HG02943 (cell line): Measurements from ENCODE around the gene DNM1.
A peak's percentile ranks its signal among the peaks of the same experiment; 100 is the strongest.

Source experiments
- ATAC-seq: cut with Tn5 transposase; IDR thresholded peaks from one replicate; pipeline ENCODE4 v1.9.1; 2021; ENCODE audit warnings: mild to moderate bottlenecking, low read depth, moderate library complexity; ENCODE audit not compliant: unreplicated experiment

Gene DNM1

GRCh38 chr9:128203707-128204551, 750 bp downstream of the DNM1 start:
- ATAC-seq: no peak

GRCh38 chr9:128204858-128205257, 1.7 kb downstream of the DNM1 start:
- ATAC-seq: no peak

GRCh38 chr9:128205296-128205944, 2.2 kb downstream of the DNM1 start:
- ATAC-seq: no peak

- no peak for ATAC-seq
Measured at GRCh38 chr9:128206484-128206883, 3.3 kb downstream of the DNM1 start.

GRCh38 chr9:128206916-128207910, 4.0 kb downstream of the DNM1 start:
- ATAC-seq: no peak

GRCh38 chr9:128208386-128208785, 5.2 kb downstream of the DNM1 start:
- no peak for ATAC-seq

GRCh38 chr9:128208946-128209669, 5.9 kb downstream of the DNM1 start:
- no peak for ATAC-seq

- ATAC-seq: no peak
Measured at GRCh38 chr9:128211186-128211980, 8.2 kb downstream of the DNM1 start.

GRCh38 chr9:128211981-128212281, 8.8 kb downstream of the DNM1 start:
- ATAC-seq: no peak

GRCh38 chr9:128213746-128214497, 10.7 kb downstream of the DNM1 start:
- ATAC-seq: no peak

GRCh38 chr9:128214571-128215490, 11.7 kb downstream of the DNM1 start:
- ATAC-seq: no peak

- ATAC-seq: no peak
Measured at GRCh38 chr9:128215491-128216409, 12.6 kb downstream of the DNM1 start.

GRCh38 chr9:128216781-128217553, 13.8 kb downstream of the DNM1 start:
- no peak for ATAC-seq

GRCh38 chr9:128218172-128218517, 15.0 kb downstream of the DNM1 start:
- no peak for ATAC-seq

GRCh38 chr9:128218518-128219389, 15.6 kb downstream of the DNM1 start:
- ATAC-seq: peak; percentile 71
